Endodermal cell (in vitro differentiated cells): ENCODE data around the gene GMPR. TPM values are rescaled to one million over a fixed set of nuclear protein-coding genes. Genes with fewer than 3 reads are reported as not detected.
"Not testable (repeated sequence)": the region's sequence is repeated elsewhere in the genome, so short reads cannot be mapped to it uniquely, and the experiment has no call there.

Experiments
- DNase-seq: peaks from one replicate; pipeline ENCODE4 v3.0.0-alpha.2; 2017
- H3K27ac ChIP-seq: 2 replicates; pipeline ENCODE4 v1.5.1; 2013; ENCODE audit warnings: mild to moderate bottlenecking, low read depth, low read length, moderate library complexity
- H3K27me3 ChIP-seq: 2 replicates; pipeline ENCODE4 v1.6.1; 2013; ENCODE audit warnings: mild to moderate bottlenecking, low read length, moderate library complexity; ENCODE audit not compliant: insufficient read depth, control insufficient read depth, poor library complexity, severe bottlenecking
- H3K36me3 ChIP-seq: 2 replicates; pipeline ENCODE4 v1.7.0; 2013; ENCODE audit warnings: mild to moderate bottlenecking, low read length, moderate library complexity; ENCODE audit not compliant: control insufficient read depth, insufficient read depth
- H3K4me1 ChIP-seq: one replicate; pipeline ENCODE4 v1.7.0; 2013; ENCODE audit warnings: low read length; ENCODE audit not compliant: control insufficient read depth, insufficient read depth
- H3K4me3 ChIP-seq: 2 replicates; pipeline ENCODE4 v1.5.1; 2013; ENCODE audit warnings: mild to moderate bottlenecking, low read length, moderate library complexity
- H3K9ac ChIP-seq: 2 replicates; pipeline ENCODE4 v1.6.1; 2013; ENCODE audit warnings: mild to moderate bottlenecking, low read length, moderate library complexity; ENCODE audit not compliant: poor library complexity, severe bottlenecking; ENCODE audit errors: extremely low read depth
- H3K9me3 ChIP-seq: 2 replicates; pipeline ENCODE4 v1.6.1; 2013; ENCODE audit warnings: mild to moderate bottlenecking, low read length, moderate library complexity; ENCODE audit not compliant: control insufficient read depth
- H3K27ac Mint-ChIP-seq: 2 replicates; pipeline ENCODE4 v1.8.0; 2020; ENCODE audit warnings: mixed read lengths
- H3K27me3 Mint-ChIP-seq: 2 replicates; pipeline ENCODE4 v1.8.0; 2021; ENCODE audit warnings: mild to moderate bottlenecking, mixed read lengths; ENCODE audit not compliant: insufficient read depth
- H3K36me3 Mint-ChIP-seq: 2 replicates; pipeline ENCODE4 v1.8.0; 2020; ENCODE audit warnings: low read depth, mixed read lengths
- H3K4me1 Mint-ChIP-seq: 2 replicates; pipeline ENCODE4 v1.8.0; 2020; ENCODE audit warnings: mixed read lengths
- H3K4me3 Mint-ChIP-seq: 2 replicates; pipeline ENCODE4 v1.8.0; 2020; ENCODE audit warnings: mild to moderate bottlenecking, moderate library complexity, mixed read lengths
- H3K9me3 Mint-ChIP-seq: 2 replicates; pipeline ENCODE4 v1.8.0; 2020; ENCODE audit warnings: mild to moderate bottlenecking, mixed read lengths
- CTCF ChIP-seq: fragments of 200-600 bp; sonication (generic); conservative IDR thresholded peaks from 2 replicates; pipeline ENCODE4 v1.5.0; 2021; ENCODE audit warnings: antibody characterized with exemption, mild to moderate bottlenecking
- whole genome bisulfite sequencing, 2 experiments: methylation state at CpG; one replicate each; pipeline versions ENCODE4 v1.1.5 to v1.1.7; 2013; ENCODE audit warnings: missing lambda C conversion rate in 2 of 2, mixed read lengths in 1 of 2; ENCODE audit not compliant: insufficient coverage in 1 of 2, insufficient read length in 1 of 2; 5-methylcytosine and 5-hydroxymethylcytosine counted together
- total RNA-seq, 2 donors: library from RNA; stranded (reverse); fragmentation: NEBNext Ultra II Directional in 1 of 2; extraction: Animal tissue kit (Norgen Biotek cat#: 25700) in 1 of 2; gene quantifications; 2 replicates in 1 of 2; 3 replicates in 1 of 2; pipeline ENCODE4 v1.2.1, GENCODE V29; 2021

The GMPR gene
- total RNA-seq, 2 donors from 2014 or later, result 4.9 to 20.7 TPM

GRCh38 chr6:16257999-16258708 lies 19.8 kb downstream of the GMPR start:
- Histone ChIP-seq H3K36me3 (peaks cover 16% of the 10 kb centered on the region), H3K27me3 (no peaks in the 10 kb centered on the region), H3K27ac (no peak overlapping the region), H3K9ac (no peak overlapping the region), H3K9me3 (peaks cover 7% of the 10 kb centered on the region), H3K4me3 (no peak overlapping the region), H3K4me1 (peaks cover 15% of the 10 kb centered on the region)
- no peak overlapping the region for H3K4me3 Mint-ChIP-seq
- WGBS, 2 experiments, result 69 to 70% methylated on average over 2 to 7 of the region's 7 CpGs
- no peaks in the 10 kb centered on the region for H3K27me3 Mint-ChIP-seq
- peaks cover 52% of the 10 kb centered on the region for H3K36me3 Mint-ChIP-seq
- no peaks in the 10 kb centered on the region for H3K9me3 Mint-ChIP-seq
- peak; percentile 83 for DNase-seq
- no peak for TF ChIP-seq CTCF
- H3K27ac Mint-ChIP-seq, result peak overlapping the region; percentile 76
- peaks cover 37% of the 10 kb centered on the region for H3K4me1 Mint-ChIP-seq

DNA sequence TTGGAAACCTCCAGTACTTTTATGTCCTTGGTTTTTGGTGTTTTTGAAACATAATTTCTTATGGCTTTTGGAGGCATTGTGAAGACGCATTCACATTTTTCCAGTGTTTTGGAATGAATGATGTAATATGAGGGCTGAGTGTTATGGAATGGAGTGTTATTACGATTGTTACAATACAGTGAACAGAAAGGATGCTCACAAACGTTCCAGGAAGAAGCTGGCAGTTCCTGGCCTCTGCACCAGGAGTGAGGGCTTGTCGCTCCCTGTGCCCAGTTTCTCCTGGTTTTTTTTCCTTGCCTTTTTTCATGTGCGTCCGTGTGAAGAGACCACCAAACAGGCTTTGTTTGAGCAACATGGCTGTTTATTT lies 20.3 kb downstream of the GMPR start:
- Mint-ChIP-seq H3K27ac (peak overlapping the region; percentile 76), H3K4me3 (no peak overlapping the region), H3K9me3 (no peaks in the 10 kb centered on the region), H3K27me3 (no peaks in the 10 kb centered on the region), H3K4me1 (peaks cover 35% of the 10 kb centered on the region), H3K36me3 (peaks cover 48% of the 10 kb centered on the region)
- H3K27me3 ChIP-seq, result no peaks in the 10 kb centered on the region
- DNase-seq, result no peak
- H3K36me3 ChIP-seq, result peaks cover 16% of the 10 kb centered on the region
- peaks cover 7% of the 10 kb centered on the region for H3K9me3 ChIP-seq
- no peak overlapping the region for H3K9ac ChIP-seq
- WGBS, 2 experiments, result 76% methylated on average over 4 to 6 of the region's 6 CpGs
- no peak for TF ChIP-seq CTCF
- H3K4me1 ChIP-seq, result peaks cover 15% of the 10 kb centered on the region
- H3K4me3 ChIP-seq, result no peak overlapping the region
- no peak overlapping the region for H3K27ac ChIP-seq

DNA sequence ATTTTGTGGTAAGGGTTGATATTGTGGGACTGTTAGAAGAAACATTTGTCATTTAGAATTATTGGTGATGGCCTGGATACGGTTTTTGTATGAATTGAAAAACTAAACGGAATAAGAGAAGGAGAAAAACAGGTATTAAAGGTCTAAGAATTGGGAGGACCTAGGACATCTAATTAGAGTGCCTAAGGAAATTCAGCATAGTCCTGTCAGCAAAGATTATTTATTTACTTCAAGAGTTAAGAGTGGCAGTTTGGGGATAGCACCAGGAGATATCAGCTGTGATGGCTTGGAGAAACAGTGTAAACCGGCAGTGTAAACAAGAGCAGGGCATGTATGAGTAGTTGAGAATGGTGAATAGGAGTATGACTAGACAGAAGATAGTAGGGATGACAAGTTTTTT lies 21.2 kb downstream of the GMPR start:
- H3K4me3 Mint-ChIP-seq, DNase-seq, H3K9me3 Mint-ChIP-seq: not testable (repeated sequence)

GRCh38 chr6:16260602-16261001 lies 22.2 kb downstream of the GMPR start:
- not testable (repeated sequence) for DNase-seq, H3K27me3 Mint-ChIP-seq, H3K9me3 ChIP-seq, H3K27ac Mint-ChIP-seq, H3K4me3 Mint-ChIP-seq, H3K27me3 ChIP-seq, H3K27ac ChIP-seq, H3K9me3 Mint-ChIP-seq, H3K9ac ChIP-seq
- H3K4me1 Mint-ChIP-seq, result peaks cover 43% of the 10 kb centered on the region
- Histone ChIP-seq H3K4me3 (peak overlapping the region; percentile 80), H3K36me3 (peaks cover 20% of the 10 kb centered on the region), H3K4me1 (peaks cover 22% of the 10 kb centered on the region)
- H3K36me3 Mint-ChIP-seq, result peaks cover 37% of the 10 kb centered on the region
- WGBS, 2 experiments, result 80 to 87% methylated on average over 3 to 6 of the region's 9 CpGs

More for the DNA sequence above, 21.2 kb downstream of the GMPR start:
- peaks cover 42% of the 10 kb centered on the region for H3K36me3 Mint-ChIP-seq
- H3K9me3 ChIP-seq, H3K4me3 ChIP-seq, H3K27me3 ChIP-seq, H3K27me3 Mint-ChIP-seq, H3K27ac ChIP-seq, H3K9ac ChIP-seq: not testable (repeated sequence)
- Histone ChIP-seq H3K4me1 (peaks cover 15% of the 10 kb centered on the region), H3K36me3 (peaks cover 16% of the 10 kb centered on the region)
- peaks cover 35% of the 10 kb centered on the region for H3K4me1 Mint-ChIP-seq
- peak overlapping the region; percentile 76 for H3K27ac Mint-ChIP-seq
- 92% methylated on average over 1 of the region's 3 CpGs; no CpG with 5 or more reads in 1 of the 2 experiments for WGBS, 2 experiments

GRCh38 chr6:16262773-16263172 lies 24.4 kb downstream of the GMPR start:
- 20 to 45% methylated on average over 6 to 9 of the region's 12 CpGs for WGBS, 2 experiments

More at GRCh38 chr6:16262773-16263172, 24.4 kb downstream of the GMPR start:
- not testable (repeated sequence) for H3K4me3 Mint-ChIP-seq, H3K27me3 Mint-ChIP-seq, DNase-seq, H3K27me3 ChIP-seq, H3K9me3 ChIP-seq, H3K27ac Mint-ChIP-seq, H3K27ac ChIP-seq
- Mint-ChIP-seq H3K9me3 (peaks cover 21% of the 10 kb centered on the region), H3K36me3 (peaks cover 33% of the 10 kb centered on the region), H3K4me1 (peaks cover 32% of the 10 kb centered on the region)
- peak overlapping the region; percentile 86 for H3K4me3 ChIP-seq
- H3K9ac ChIP-seq, result peak overlapping the region; percentile 88
- peaks cover 20% of the 10 kb centered on the region for H3K36me3 ChIP-seq
- H3K4me1 ChIP-seq, result peaks cover 18% of the 10 kb centered on the region
